Panc1 (cell line): ENCODE results near the gene RANBP1. TPM values are rescaled to one million over a fixed set of nuclear protein-coding genes. Genes with fewer than 3 reads are reported as not detected.

Experiments
- ATAC-seq: fragments of 200-7000 bp; cut with Tn5 transposase; 2 replicates; pipeline ENCODE4 v1.9.1; 2020; ENCODE audit warnings: mild to moderate bottlenecking, moderate library complexity
- BruUV-seq: library from RNA; stranded (reverse); fragments of 400-500 nt; replicated peaks from 2 replicates; lab custom pipeline; 2021; lab: Mats Ljungman, UMichigan
- CTCF ChIA-PET: fragments of 300-600 bp; sonication (Branson Sonifier 250); formaldehyde crosslinking; loops from one replicate; lab custom pipeline; 2022; ENCODE audit warnings: antibody characterized with exemption; lab: Charles Lee
- POLR2A ChIA-PET: fragments of 300-600 bp; sonication (Branson Sonifier 250); formaldehyde crosslinking; loops from one replicate; lab custom pipeline; 2022; ENCODE audit warnings: antibody characterized with exemption; lab: Charles Lee
- DNase-seq: peaks from one replicate; pipeline ENCODE4 v3.0.0-alpha.2; 2010; ENCODE audit warnings: low read depth, low spot score
- H3K27ac ChIP-seq: 2 replicates; pipeline ENCODE4 v1.5.1; 2011; ENCODE audit warnings: mild to moderate bottlenecking, low read length, inconsistent platforms
- H3K27me3 ChIP-seq: fragments of 200-500 bp; sonication (Bioruptor generic); 2 replicates; pipeline ENCODE4 v1.6.0; 2014; ENCODE audit warnings: low read length, inconsistent platforms; ENCODE audit not compliant: control insufficient read depth, insufficient read depth
- H3K36me3 ChIP-seq: fragments of 200-500 bp; sonication (Bioruptor generic); 2 replicates; pipeline ENCODE4 v1.5.1; 2014; ENCODE audit warnings: inconsistent platforms, mild to moderate bottlenecking, low read length, moderate library complexity; ENCODE audit not compliant: control insufficient read depth, insufficient read depth
- H3K4me1 ChIP-seq: 2 replicates; pipeline ENCODE4 v1.5.1; 2011; ENCODE audit warnings: inconsistent platforms, mild to moderate bottlenecking, low read length, moderate library complexity; ENCODE audit not compliant: control insufficient read depth, insufficient read depth
- H3K4me3 ChIP-seq, 2 experiments: 2 replicates each; pipeline ENCODE4 v1.5.1; 2011 to 2012; ENCODE audit warnings: low read depth in 2 of 2, low read length in 2 of 2, mild to moderate bottlenecking in 2 of 2, inconsistent platforms in 1 of 2, moderate library complexity in 1 of 2
- H3K9me3 ChIP-seq: fragments of 200-500 bp; sonication (Bioruptor generic); 2 replicates; pipeline ENCODE4 v1.5.1; 2014; ENCODE audit warnings: low read depth, mild to moderate bottlenecking, inconsistent platforms, low read length, moderate library complexity; ENCODE audit not compliant: control insufficient read depth, insufficient read depth
- CTCF ChIP-seq: fragments of 450-650 bp; IDR thresholded peaks from 2 replicates; pipeline ENCODE4 v1.5.1; 2017; ENCODE audit warnings: mild to moderate bottlenecking
- POLR2AphosphoS5 ChIP-seq: IDR thresholded peaks from 2 replicates; pipeline ENCODE4 v1.6.1; 2012; ENCODE audit warnings: mild to moderate bottlenecking, low read depth, low read length, moderate library complexity
- REST ChIP-seq, 2 experiments: IDR thresholded peaks; 2 replicates each; pipeline ENCODE4 v1.6.1; 2011 to 2012; ENCODE audit warnings: low read depth in 2 of 2, control low read depth in 1 of 2, low read length in 1 of 2, mild to moderate bottlenecking in 1 of 2, moderate library complexity in 1 of 2; ENCODE audit not compliant: insufficient read depth in 1 of 2
- SIN3A ChIP-seq: IDR thresholded peaks from 2 replicates; pipeline ENCODE4 v1.6.1; 2012; ENCODE audit warnings: low read depth, mild to moderate bottlenecking, low read length, moderate library complexity, borderline replicate concordance; ENCODE audit not compliant: insufficient read depth
- TCF7L2 ChIP-seq: IDR thresholded peaks from 2 replicates; pipeline ENCODE4 v1.6.1; 2011; ENCODE audit warnings: mild to moderate bottlenecking, low read depth, low read length, inconsistent platforms
- in situ Hi-C: cut with HindIII; loops from 2 replicates; pipeline ENCODE4 v1.10.0; 2016; ENCODE audit warnings: low sequenced_read_pairs, low pct_unique_long_range_greater_than_20kb
- intact Hi-C: fragments of 100-400 bp; cut with micrococcal nuclease; formaldehyde crosslinking; loops from one replicate; pipeline ENCODE4 v1.10.0; 2022; ENCODE audit not compliant: unreplicated experiment
- total RNA-seq: library from RNA; stranded (reverse); gene quantifications from one replicate; pipeline ENCODE4 v1.2.1, GENCODE V29; 2021; ENCODE audit not compliant: unreplicated experiment

The RANBP1 gene
- total RNA-seq, 1 experiment from 2014 or later = 232 TPM

GRCh38 chr22:20107471-20107901, 8.4 kb upstream of the RANBP1 start:
- H3K27me3 ChIP-seq = no peaks in the 10 kb centered on the region
- peaks cover 3% of the 10 kb centered on the region for H3K4me1 ChIP-seq
- in situ Hi-C loops (no loop called here), intact Hi-C loops (no loop called here)
- DNase-seq = no peak
- no peak for TF ChIP-seq CTCF
- no peak for TF ChIP-seq SIN3A
- TF ChIP-seq REST (IDR thresholded peaks at IDR 0.05; ENCODE audit: insufficient read depth in 1 of 2, low read depth in 2 of 2, low read length in 1 of 2) = no peak
- no peak for TF ChIP-seq POLR2AphosphoS5
- TF ChIP-seq TCF7L2 = no peak
- no peak overlapping the region for H3K27ac ChIP-seq
- ChIA-PET POLR2A (no interaction called here), CTCF (interaction anchor here (0.6 kb wide), 2 partner anchors 141 to 794 kb away, joined by 3 to 7 read pairs; no protein-coding TSS in a partner anchor)
- H3K4me3 ChIP-seq = no peak overlapping the region
- peaks cover 3% of the 10 kb centered on the region for H3K36me3 ChIP-seq
- no peak for ATAC-seq
- BruUV-seq = no TSS peak
- no peaks in the 10 kb centered on the region for H3K9me3 ChIP-seq

- no peak overlapping the region for H3K27ac ChIP-seq
- intact Hi-C loops (no loop called here), in situ Hi-C loops (no loop called here)
- no TSS peak for BruUV-seq
- no peak overlapping the region for H3K4me3 ChIP-seq
- no peak for ATAC-seq
- CTCF ChIA-PET = interaction anchor here (0.6 kb wide), 1 partner anchor 142 kb away, joined by 3 read pairs; no protein-coding TSS in a partner anchor
- no peak for DNase-seq
- H3K27me3 ChIP-seq = no peaks in the 10 kb centered on the region
- POLR2A ChIA-PET = no interaction called here
- TF ChIP-seq TCF7L2 = no peak
- no peak for TF ChIP-seq POLR2AphosphoS5
- no peak for TF ChIP-seq CTCF
- no peak for TF ChIP-seq SIN3A
- TF ChIP-seq REST (IDR thresholded peaks at IDR 0.05; ENCODE audit: insufficient read depth in 1 of 2, low read depth in 2 of 2, low read length in 1 of 2) = no peak
- peaks cover under 1% of the 10 kb centered on the region for H3K36me3 ChIP-seq
- peaks cover 5% of the 10 kb centered on the region for H3K4me1 ChIP-seq
- H3K9me3 ChIP-seq = no peaks in the 10 kb centered on the region
These were observed 7.8 kb upstream of the RANBP1 start for GRCh38 chr22:20107951-20108756.
